T1000 (cell line): ENCODE results near the gene JAM2.
"Not testable (repeated sequence)": the region's sequence is repeated elsewhere in the genome, so short reads cannot be mapped to it uniquely, and the experiment has no call there.

Experiments used
- DNase-seq: peaks from one replicate; lab custom pipeline; 2025; ENCODE audit warnings: mixed read lengths; lab: John Stamatoyannopoulos, UW

Gene JAM2

DNA sequence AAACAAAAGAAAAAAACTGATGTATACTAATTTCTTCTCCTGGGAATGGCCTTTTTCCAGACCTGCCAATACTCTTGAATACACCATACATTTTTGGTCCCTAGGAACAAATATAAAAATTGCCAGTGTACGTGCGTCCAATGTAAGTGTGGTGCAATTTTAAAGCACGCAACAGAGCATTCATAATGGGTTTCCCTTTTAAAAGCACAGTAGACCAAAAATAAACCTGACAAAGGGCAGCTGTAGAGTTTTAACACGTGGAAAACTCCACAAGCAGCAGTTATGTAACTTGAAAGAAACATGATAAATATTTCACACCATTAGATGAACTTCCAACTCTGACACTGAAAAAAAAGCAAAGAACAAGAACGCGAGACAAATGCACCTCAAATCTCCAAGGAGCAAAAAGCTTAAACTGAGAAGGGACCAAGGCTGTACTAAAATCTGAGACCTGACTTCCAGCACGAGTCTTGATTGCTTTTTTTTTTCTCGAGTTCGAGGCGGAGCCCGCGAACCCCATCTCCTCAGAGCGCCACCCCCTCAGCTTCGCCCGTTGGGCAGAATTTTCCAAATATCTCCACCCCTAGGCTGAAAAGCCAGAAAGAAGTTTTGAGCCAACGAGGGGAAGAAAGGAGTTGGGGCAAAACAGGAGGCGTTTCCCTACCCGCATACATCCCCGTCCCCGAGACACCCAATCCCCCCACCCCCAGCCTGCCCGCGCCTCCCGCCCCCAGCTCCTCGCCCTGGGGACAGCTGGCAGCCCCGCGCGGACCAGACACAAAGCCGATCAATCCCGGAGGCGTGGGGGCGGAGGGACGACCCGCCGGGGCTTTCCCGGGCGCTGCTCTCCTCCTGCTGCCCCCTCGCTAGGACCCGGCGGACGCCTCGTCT lies at the start of gene JAM2:
JAM2 (plus strand) TSS at position 599 of the 891 bp plus-strand sequence. CDS start 564 bp downstream, outside the sequence.
- peak; percentile 60 for DNase-seq

DNA sequence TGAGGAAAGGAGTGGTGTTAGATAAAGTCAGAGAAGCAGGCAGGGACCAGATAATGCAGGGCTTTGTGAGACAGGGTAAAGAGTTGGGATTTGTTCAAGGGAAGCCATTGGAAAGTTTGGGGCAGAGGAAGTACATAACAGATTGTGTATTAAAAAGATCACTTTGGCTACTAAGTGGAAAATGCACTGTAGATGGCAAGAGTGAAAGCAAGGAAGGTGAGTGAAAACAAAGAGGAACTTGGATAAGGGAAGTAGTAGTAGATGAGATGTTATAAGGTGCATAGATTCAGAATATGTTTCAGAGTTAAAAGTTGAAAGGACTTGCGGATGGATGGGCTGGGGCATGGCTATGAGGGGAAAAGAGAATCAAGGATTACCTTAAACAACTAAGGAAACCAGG lies 49.2 kb upstream of the JAM2 start:
- no peak for DNase-seq

GRCh38 chr21:25607151-25608043 lies 31.7 kb upstream of the JAM2 start, which contains the start of gene MRPL39:
Gene MRPL39, minus strand, starts transcription at chr21:25607481. Its CDS starts 6 bp downstream, at chr21:25607475.
- DNase-seq = peak; percentile 79

DNA sequence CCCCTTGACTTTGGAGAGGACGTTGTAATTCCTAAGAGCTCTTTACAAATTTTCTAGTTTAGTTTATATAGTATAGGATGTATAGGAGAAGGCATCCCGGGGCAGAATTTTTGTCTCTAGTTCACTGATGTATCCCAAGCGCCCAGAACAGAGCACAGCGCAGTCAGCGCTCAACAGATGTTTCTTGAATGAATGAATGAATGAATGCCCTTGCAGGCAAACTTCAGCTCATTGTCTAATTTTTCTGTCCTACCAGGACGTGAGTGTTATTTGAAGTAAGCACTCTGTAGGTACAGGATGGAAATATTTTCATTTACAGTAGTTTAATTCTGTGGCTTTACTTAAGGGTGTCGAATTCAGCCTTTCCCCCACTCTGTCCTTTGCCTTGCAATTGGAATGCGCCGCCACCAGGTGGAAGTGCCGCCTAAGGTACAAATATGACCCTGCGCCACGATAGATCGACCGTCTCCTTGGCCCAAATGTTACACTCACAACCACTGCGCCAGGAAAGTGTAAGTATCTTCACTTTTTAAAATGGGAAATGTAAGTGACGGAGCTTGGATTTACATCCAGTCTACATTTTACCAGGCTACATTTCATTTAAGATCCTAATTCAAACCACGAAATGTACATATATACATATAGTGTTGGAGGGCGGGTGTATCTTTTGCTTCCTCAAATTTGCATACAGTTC lies 30.9 kb upstream of the JAM2 start:
- peak; percentile 57 for DNase-seq

GRCh38 chr21:25614441-25614840 lies 24.6 kb upstream of the JAM2 start:
- DNase-seq = no peak

GRCh38 chr21:25615880-25616279 lies 23.2 kb upstream of the JAM2 start:
- no peak for DNase-seq

- no peak for DNase-seq
These were observed 19.9 kb upstream of the JAM2 start for GRCh38 chr21:25619198-25619597.

DNA sequence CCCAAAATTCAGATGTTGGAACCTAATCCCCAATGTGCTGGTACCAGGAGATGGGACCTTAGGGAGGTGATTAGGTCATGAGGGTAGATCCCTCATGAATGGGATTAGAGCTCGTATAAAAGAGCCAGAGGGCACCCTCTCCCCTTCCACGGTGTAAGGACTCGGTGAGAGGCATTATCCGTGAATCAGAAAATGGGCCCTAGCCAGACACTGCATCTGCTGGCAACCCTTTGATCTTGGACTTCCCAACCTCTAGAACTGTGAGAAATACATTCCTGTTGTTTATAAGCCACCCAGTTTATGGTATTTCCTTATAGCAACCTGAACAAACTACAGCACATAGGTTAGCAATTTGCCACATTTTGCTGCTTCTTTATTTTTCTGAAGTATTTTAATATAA lies 14.5 kb upstream of the JAM2 start:
- no peak for DNase-seq

DNA sequence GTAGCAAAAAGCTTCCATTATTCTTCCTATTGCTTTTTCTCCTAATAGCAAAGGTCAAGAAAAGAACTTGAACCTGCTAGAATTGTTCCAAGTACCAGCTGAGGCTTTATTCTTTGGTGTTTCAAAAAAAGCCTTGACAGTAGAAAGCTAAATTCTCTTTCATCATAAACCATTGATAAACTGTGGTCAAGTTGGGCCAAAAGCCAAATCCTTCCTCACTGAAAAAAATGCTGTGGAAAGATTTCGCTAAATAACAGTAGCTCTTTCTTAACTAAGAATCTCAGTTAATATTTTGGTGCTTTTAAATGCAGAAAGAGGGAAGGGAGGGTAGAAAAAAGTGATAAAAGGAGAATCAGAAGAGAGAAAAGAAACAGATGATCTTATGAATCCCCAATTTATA lies 14.0 kb upstream of the JAM2 start:
- no peak for DNase-seq

GRCh38 chr21:25625776-25626555 lies 13.1 kb upstream of the JAM2 start:
- DNase-seq = not testable (repeated sequence)

DNA sequence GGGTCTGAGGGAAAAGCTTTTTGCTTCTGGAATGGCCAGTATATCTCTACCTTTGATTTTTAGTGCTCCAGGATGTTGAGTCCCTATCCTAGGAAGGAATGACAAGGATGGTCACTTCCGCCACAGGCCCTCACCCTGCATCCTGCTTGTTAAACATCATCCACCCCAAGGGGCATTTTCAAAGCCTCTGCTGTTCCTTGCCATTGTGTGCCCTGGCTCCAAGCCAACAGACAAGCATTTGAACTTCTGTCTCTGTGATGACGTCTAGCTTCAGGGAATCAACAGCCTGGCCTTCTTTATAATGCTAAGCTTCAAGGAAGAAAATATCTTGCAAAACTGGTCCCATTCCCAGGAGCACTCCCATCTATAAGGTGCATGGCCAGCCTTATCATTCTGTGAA lies 12.3 kb upstream of the JAM2 start:
- no peak for DNase-seq

DNA sequence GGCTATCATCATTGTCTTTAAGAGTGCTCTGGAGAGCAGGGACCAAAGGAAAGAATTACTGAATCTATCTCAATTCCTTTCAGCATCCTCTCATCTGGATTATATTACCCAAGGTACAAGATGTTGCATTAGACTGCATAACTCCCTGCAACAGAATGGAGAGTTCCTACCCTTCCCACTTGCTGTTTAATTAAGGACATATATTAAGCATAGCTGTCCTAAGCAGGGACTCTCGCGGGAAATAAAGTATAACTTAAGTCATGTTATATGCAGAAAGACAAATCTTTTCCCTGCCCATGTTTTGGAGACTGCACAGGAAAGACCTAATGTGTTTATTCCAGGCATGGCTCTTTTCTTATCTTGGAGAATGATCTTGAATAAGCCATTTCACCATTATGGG lies 6.8 kb upstream of the JAM2 start:
- no peak for DNase-seq

DNA sequence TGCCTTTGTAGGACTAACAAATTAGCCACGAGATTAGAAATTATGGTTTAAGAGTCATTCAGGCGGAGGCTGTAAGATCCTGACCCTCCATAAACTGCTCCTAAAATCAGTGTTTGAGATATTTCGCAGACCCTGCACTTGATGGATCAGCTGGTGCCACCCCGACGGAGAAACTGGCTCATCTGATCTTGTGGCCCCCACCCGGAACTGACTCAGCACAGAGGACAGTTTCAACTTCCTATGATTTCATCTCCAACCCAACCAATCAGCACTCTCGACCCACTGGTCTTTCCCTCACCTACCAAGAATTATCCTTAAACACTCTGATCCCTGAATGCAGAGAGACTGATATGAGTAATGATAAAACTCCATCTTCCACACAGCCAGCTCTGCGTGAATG lies 3.7 kb upstream of the JAM2 start:
- no peak for DNase-seq

GRCh38 chr21:25636727-25637126 lies 2.3 kb upstream of the JAM2 start:
- DNase-seq = no peak

DNA sequence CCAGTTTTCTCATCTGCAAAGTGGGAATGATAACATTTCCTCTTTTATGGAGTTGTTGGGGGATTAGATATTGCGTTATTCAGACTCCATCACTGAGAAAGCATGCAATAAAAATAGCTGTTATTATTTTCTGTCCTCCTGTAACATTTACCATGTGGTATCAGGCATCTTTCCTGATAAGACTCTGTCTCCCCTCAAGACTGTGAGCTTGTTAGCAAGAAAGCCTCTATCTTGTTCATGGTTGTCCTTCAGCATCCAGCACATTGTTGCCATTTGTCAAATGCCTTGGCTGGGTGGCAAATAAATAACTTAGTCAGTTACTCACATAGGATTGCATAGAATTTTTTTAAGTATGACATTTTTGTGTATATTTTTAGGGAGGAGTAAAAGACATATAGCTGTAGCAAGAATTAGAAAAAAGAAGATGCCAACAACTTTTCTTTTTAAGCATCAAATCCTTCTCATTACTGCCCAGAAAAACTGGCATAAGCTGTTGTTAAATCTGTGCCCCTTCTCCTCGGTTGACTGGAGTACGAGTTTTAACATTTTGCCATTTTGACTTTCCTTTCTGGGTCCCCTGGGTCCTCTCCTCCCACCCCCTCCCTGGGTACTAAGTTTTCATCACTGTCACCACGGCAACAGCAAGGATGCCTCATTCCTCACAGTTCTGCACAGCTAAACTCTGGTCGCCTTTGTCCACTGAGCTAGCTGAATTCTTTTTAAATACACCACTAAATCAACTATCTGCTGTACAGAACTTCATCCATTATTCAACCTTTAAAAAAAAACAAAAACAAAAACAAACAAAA lies 1.0 kb upstream of the JAM2 start:
- DNase-seq = no peak

- DNase-seq = no peak
These were observed 618 bp downstream of the JAM2 start for GRCh38 chr21:25639551-25640201.

DNA sequence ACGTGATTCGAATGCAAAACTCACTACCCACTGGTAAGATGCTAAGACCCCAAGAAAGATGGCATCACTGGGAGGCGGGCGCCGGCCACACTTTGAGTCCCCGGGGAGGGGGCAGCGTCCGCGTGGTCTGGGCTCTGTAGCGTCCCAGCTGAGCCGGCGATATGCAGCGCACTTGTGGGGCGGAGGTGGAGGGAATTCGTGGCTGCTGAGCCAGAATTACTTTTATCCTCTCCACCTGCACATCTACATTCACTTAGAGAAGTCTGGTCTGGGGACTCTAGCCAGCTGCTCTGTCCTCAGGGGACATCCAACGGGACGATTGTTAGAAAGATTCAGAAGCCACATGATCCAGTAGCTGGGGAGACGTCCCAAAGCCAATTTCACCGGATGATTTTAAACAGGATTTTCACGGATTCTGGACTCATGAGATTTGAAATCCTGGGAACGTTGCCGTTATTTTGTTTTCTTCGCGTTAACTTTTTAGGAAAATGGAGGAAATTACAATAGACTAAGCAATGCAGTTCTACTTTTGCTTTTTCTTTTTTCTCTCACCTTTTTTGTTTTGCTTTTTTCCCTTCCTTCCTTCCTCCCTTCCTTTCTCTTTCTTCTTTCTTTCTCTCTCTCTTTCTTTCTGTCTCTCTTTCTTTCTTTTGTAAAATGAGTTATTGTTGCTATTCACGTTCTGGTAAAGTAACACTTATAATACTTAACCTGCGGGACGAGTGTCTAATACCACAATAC lies 1.3 kb downstream of the JAM2 start:
- DNase-seq = no peak

- DNase-seq = no peak
These were observed 1.9 kb downstream of the JAM2 start for GRCh38 chr21:25640943-25641292.

- DNase-seq = no peak
These were observed 4.4 kb downstream of the JAM2 start for GRCh38 chr21:25643486-25643885.
